C1 segment of cervical spinal cord (tissue), 14 donors: ENCODE measurements around the gene MSTN.

Source experiments
- DNase-seq, 14 donors: peaks; one replicate each; lab custom pipeline; 2025; lab: John Stamatoyannopoulos, UW

Gene MSTN

GRCh38 chr2:190062601-190063000 is at the start of gene MSTN:
TSS of gene MSTN (minus strand) at chr2:190062729. CDS start at chr2:190062596, 133 bp downstream.
- no peak for DNase-seq

GRCh38 chr2:190111166-190111565 is 48.6 kb upstream of the MSTN start:
- DNase-seq, result no peak

DNA sequence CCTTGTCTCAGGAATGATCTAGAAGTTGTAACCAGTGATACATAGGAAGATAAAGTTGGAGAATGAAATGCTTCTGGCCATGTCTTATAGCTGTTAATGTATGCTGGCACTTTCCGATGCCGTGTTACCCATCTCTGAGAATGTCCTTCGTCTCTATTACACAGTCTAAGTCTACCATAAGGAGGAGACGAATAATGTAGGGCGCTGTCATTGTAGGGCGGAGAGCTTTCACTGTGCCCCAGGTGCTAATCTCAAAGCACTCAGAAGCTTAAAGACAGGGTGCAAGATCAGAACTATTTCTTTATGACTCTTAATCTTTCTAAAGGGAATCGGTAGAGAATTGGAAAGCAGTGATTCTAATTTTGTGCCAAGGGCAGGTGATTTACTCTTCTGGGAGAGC is 48.2 kb upstream of the MSTN start:
- DNase-seq, result no peak

GRCh38 chr2:190110131-190110530 is 47.6 kb upstream of the MSTN start:
- DNase-seq, result no peak

- no peak for DNase-seq
These were observed 44.9 kb upstream of the MSTN start for GRCh38 chr2:190107409-190107808.

DNA sequence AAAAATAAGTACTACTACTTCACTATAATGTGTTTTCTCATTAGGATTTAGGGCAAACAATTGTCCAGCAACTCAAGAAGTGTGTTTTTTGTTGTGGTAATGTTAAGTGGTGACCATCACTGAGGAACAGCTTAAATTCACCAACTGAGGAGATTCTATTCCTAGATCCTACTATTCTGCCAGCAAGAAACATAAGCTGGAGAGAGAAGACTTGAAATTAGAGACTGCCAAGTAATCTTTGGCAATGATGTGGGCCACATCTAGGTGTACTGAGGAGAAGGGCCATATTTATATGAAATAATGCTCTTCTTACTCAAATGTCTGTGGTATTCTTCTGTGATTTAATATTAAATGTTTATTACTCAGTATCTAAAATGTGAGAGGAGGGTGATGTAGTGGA is 44.3 kb upstream of the MSTN start:
- no peak for DNase-seq

DNA sequence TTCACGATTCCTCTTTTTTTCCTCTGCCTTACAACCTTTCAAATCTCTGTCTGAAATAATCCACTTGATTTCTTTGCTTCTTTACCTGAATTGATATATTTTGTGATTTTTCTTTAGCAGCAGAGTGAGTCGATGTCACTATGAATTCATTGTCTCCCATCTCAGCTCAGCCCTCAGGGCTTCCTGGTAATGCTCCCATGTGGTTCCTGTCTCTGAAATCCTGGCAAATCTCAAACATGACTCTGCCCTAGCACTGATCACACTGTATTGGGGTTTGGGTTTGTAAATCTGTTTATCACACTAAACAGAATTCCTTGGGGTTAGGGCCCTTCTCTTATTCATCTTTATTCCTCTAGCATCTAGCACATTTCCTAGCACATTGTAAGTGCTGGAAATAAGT is 43.0 kb upstream of the MSTN start:
- DNase-seq, result no peak

DNA sequence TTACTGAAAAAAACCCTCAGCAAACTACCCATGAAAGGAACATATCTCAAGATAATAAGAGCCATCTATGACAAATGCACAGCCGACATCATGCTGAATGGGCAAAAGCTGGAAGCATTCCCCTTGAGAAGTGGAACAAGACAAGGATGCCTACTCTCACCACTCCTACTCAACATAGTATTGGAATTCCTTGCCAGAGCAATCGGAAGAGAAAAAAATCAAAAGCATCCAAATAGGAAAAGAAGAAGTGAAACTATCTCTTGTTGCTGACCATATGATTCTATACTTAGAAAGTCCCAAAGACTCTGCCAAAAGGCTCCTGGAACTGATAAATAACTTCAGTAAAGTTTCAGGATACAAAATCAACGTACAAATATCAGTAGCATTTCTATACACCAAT is 40.6 kb upstream of the MSTN start:
- no peak for DNase-seq

DNA sequence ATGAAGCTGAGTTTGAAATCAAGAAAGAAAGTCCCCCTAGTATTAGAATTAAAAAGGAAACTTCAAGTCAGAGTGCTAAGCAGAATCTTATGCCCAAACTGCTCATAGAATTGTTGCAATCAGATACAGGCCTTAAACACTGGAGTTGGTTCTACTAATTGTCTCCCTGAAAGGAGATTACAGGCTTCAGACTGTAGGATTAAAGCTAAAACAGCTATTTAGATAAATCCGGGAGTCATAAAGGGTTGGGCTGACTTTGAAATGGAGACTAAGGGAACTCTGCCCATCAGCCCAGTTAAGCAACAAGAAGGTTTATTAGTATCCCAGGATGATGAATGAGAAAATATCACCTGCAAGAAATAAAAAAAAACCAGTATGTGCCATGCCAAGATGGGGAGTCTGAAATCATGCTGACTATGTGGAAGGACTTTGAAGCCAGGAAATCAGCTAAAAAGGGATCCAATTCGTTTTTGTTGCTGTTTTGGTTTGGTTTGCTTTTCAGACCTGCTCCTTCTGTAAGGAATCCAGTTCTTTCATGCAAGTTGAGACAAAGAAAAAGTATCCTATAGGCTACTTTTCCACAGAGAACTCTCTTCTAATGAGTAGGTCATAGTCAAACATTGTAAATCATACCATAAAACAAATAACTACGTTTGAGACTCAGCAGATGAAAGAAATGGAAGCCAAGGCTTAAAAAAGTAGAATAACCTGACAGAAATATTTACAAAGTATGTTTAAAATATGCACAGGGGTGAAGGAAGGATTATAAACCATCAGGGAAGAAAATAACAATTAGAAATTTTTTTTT is 37.6 kb upstream of the MSTN start:
- no peak for DNase-seq

GRCh38 chr2:190098851-190099250 is 36.3 kb upstream of the MSTN start:
- DNase-seq, result no peak

DNA sequence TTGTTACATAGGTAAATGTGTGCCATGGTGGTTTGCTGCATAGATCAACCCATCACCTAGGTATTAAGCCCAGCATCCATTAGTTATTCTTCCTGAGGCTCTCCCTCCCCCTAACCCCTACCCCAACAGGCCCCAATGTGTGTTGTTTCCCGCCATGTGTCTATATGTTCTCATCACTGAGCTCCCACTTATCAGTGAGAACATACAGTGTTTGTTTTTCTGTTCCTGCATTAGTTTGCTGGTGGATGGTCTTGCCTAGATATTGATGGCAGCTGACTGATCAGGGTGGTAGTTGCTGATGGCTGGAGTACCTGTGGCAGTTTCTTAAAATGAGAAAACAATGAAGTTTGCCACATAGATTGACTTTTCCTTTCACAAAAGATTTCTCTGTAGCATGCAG is 34.6 kb upstream of the MSTN start:
- DNase-seq, result no peak

DNA sequence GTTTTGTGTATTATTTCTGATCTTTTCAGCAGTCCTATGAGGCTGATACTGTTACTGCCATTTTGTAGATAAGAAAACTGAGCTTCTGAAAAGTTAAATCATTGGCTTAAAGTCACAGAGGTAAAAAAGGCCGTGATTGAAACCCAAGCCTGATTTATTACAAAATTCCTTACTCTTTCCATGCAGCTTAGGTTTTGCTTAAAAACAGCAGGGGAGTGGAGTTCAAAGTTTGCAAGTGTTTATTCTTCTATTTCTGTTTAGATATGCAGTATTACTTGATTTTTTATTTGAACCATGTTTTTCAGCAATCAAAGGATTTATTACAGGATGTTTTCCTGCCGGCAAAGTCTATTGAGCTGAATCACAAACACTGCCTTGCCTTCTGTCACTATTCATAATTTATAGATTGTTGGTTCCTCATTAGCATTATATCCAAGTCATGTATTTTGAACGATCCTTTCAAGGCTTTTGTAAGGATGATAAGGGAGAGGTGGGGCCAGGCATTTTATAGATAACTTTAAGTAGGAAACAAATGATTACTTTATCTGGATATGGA is 31.9 kb upstream of the MSTN start:
- DNase-seq, result no peak

GRCh38 chr2:190093793-190094192 is 31.3 kb upstream of the MSTN start:
- DNase-seq, result no peak

- no peak for DNase-seq
These were observed 27.6 kb upstream of the MSTN start for GRCh38 chr2:190090148-190090547.

- DNase-seq, result peak in 4 of 14 donors; percentile 10 to 42 (median 13)
These were observed 26.4 kb upstream of the MSTN start for GRCh38 chr2:190088917-190089316.

DNA sequence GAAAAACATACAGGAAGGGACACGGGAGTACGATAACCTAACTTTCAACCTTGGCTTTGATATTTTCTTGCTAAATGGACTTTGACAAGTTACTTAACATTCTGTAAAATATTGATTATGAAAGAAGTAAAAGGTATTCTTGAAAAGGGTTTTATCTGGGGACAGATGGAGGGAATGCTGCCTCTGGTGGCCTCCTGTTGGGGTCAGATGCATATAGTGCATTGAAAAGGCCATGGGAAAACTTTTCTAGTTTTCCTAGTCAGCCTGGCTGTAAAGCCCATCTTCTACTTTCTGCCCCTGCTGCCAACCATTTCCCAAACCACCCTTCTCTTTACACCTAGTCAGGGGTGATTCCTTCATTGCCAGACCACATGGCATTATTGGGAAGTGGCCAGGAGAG is 22.2 kb upstream of the MSTN start:
- DNase-seq, result no peak

- no peak for DNase-seq
These were observed 19.6 kb upstream of the MSTN start for GRCh38 chr2:190082118-190082517.

- DNase-seq, result no peak
These were observed 18.1 kb upstream of the MSTN start for GRCh38 chr2:190080527-190081049.

GRCh38 chr2:190079160-190079559 is 16.6 kb upstream of the MSTN start:
- DNase-seq, result no peak

DNA sequence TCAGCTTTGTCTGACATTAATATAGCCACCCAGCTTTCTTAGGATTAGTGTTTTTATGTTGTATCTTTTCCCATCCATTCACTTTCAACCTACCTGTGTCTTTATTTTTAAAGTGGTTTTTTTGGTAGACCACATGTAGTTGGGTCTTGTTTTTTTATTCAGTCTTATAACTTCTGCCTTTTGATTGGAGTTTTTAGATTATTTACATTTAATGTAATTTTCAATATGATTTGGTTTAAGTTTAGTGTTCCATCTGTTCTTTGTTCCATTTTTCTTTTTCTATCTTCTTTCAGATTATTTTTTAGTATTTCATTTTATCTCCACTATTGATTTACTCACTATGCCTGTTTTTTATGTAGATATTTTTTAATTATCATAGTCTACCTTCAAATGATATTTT is 13.1 kb upstream of the MSTN start:
- no peak for DNase-seq

GRCh38 chr2:190069936-190070696 is 7.6 kb upstream of the MSTN start:
- DNase-seq, result peak in 1 of 14 donors; percentile 35

- no peak for DNase-seq
These were observed 6.2 kb upstream of the MSTN start for GRCh38 chr2:190068764-190069163.

GRCh38 chr2:190065839-190066238 is 3.3 kb upstream of the MSTN start:
- no peak for DNase-seq
